ENCODE results near the gene DDX46. TPM values are rescaled to one million over a fixed set of nuclear protein-coding genes. Genes with fewer than 3 reads are reported as not detected.

DDX46 gene
- total RNA-seq, 1 experiment from 2014 or later: 99.3 TPM

GRCh38 chr5:134813407-134813806 is 54.8 kb downstream of the DDX46 start:
- H3K9me2 ChIP-seq (ENCODE audit: insufficient read depth): no peaks in the 10 kb centered on the region
- no peak overlapping the region for H3K27ac ChIP-seq (ENCODE audit: low read depth, low read length)
- ChIA-PET RAD21 (ENCODE audit: low non-redundant PET in 1 of 2, low total read pairs in 2 of 2, uncharacterized antibody in 2 of 2, unreplicated experiment in 2 of 2) (no interaction called here), POLR2A (no interaction called here), CTCF (no interaction called here)
- no peak overlapping the region for H3K4me3 ChIP-seq (replicated peaks in 1 of 2; ENCODE audit: low read depth in 1 of 2, low read length in 2 of 2)
- DNase-seq (ENCODE audit: low read depth, low spot score) (no peak), ATAC-seq (no peak)
- no peaks in the 10 kb centered on the region for H3K4me1 ChIP-seq (ENCODE audit: control insufficient read depth in 1 of 2, insufficient read depth in 2 of 2, low read length in 2 of 2)
- H3K9me3 ChIP-seq (ENCODE audit: control insufficient read depth in 1 of 2, insufficient read depth in 1 of 2, low read depth in 1 of 2, low read length in 2 of 2): no peaks in the 10 kb centered on the region
- H4K20me1 ChIP-seq (ENCODE audit: insufficient read depth): peaks cover 4% of the 10 kb centered on the region; the same call in 1 of the 2 replicates
- no TSS peak for BruUV-seq (replicated peaks)
- TF ChIP-seq FOSL1 (IDR thresholded peaks at IDR 0.05; ENCODE audit: low read depth): no peak
- no peak for TF ChIP-seq EZH2phosphoT487 (IDR thresholded peaks at IDR 0.05; ENCODE audit: borderline replicate concordance)
- no peak for TF ChIP-seq ATF3 (IDR thresholded peaks at IDR 0.05)
- no peak for TF ChIP-seq ELF1 (IDR thresholded peaks at IDR 0.05; ENCODE audit: borderline replicate concordance, low read depth)
- no peak for TF ChIP-seq ZNF274 (IDR thresholded peaks at IDR 0.05; ENCODE audit: low read depth, low read length)
- TF ChIP-seq SP1 (IDR thresholded peaks at IDR 0.05; ENCODE audit: low read depth): no peak
- TF ChIP-seq SIN3A (IDR thresholded peaks at IDR 0.05; ENCODE audit: low read depth): no peak
- TF ChIP-seq MAX (IDR thresholded peaks at IDR 0.05): no peak
- no peak for TF ChIP-seq ZBTB33 (IDR thresholded peaks at IDR 0.05; ENCODE audit: extremely low read depth, insufficient replicate concordance, low read length)
- no peak for TF ChIP-seq JUND (IDR thresholded peaks at IDR 0.05)
- TF ChIP-seq REST (IDR thresholded peaks at IDR 0.05; ENCODE audit: low read depth): no peak
- no peak for TF ChIP-seq EZH2 (IDR thresholded peaks at IDR 0.05)
- no peak for TF ChIP-seq TCF7L2 (IDR thresholded peaks at IDR 0.05; ENCODE audit: borderline replicate concordance, extremely low read depth, insufficient read depth, insufficient read length)
- TF ChIP-seq POLR2AphosphoS5 (IDR thresholded peaks at IDR 0.05; ENCODE audit: low read depth, low read length): no peak
- no peak for TF ChIP-seq CEBPB (IDR thresholded peaks at IDR 0.05; ENCODE audit: low read depth)
- no peak for TF ChIP-seq CTCF (IDR thresholded peaks at IDR 0.05 in 2 of 3, conservative IDR thresholded peaks at IDR 0.05 in 1 of 3; ENCODE audit: borderline replicate concordance in 1 of 3, insufficient read depth in 1 of 3, low read depth in 2 of 3, low read length in 2 of 3)
- no peak for TF ChIP-seq SRF (IDR thresholded peaks at IDR 0.05; ENCODE audit: low read depth)
- no peak for TF ChIP-seq CBX3 (IDR thresholded peaks at IDR 0.05; ENCODE audit: low read depth)
- no peak for TF ChIP-seq EGR1 (IDR thresholded peaks at IDR 0.05; ENCODE audit: low read depth)
- no peak for TF ChIP-seq YY1 (IDR thresholded peaks at IDR 0.05; ENCODE audit: extremely low read depth, insufficient replicate concordance, low read depth, low read length)
- no peak overlapping the region for H3K9ac ChIP-seq (ENCODE audit: low read length)
- no peaks in the 10 kb centered on the region for H3K27me3 ChIP-seq (ENCODE audit: insufficient read depth, low read length)
- H3K36me3 ChIP-seq (ENCODE audit: control insufficient read depth in 1 of 2, insufficient read depth in 2 of 2, low read length in 2 of 2): peaks cover 29 to 63% of the 10 kb centered on the region in 2 experiments
- H2AFZ ChIP-seq (ENCODE audit: low read depth, low read length, poor library complexity, severe bottlenecking): no peak overlapping the region
- H3K4me2 ChIP-seq (ENCODE audit: low read length): no peak overlapping the region
- H3K79me2 ChIP-seq (ENCODE audit: insufficient read depth, low read length): peaks cover 10% of the 10 kb centered on the region; the same call in 1 of the 2 replicates
- intact Hi-C loops (cut with micrococcal nuclease): loop anchor here (5.0 kb wide), 1 partner anchor 529 kb away; no protein-coding TSS in a partner anchor

All from HCT116 (cell line).